H1 (cell line): ENCODE data around the gene RADIL. TPM values are rescaled to one million over a fixed set of nuclear protein-coding genes. Genes with fewer than 3 reads are reported as not detected.

ENCODE experiments used
- CTCF ChIA-PET: fragments of 300-600 bp; sonication (Branson Sonifier 250); formaldehyde crosslinking; loops from one replicate; lab custom pipeline; 2021; ENCODE audit not compliant: partially characterized antibody; lab: Charles Lee
- POLR2A ChIA-PET: fragments of 300-600 bp; sonication (Branson Sonifier 250); formaldehyde crosslinking; loops from one replicate; lab custom pipeline; 2021; ENCODE audit warnings: inconsistent platforms; ENCODE audit not compliant: partially characterized antibody; lab: Charles Lee
- DNase-seq, 2 experiments: peaks; one replicate each; pipeline versions ENCODE4 v3.0.0 to v3.0.0-alpha.2; 2010 to 2022; ENCODE audit warnings: low spot score in 2 of 2, low read depth in 1 of 2, mixed read lengths in 1 of 2
- FAIRE-seq: peaks from 2 replicates; lab custom pipeline; 2011; peaks lifted over from hg19 to GRCh38; lab: Jason Lieb, UNC
- H2AFZ ChIP-seq: 2 replicates; pipeline ENCODE4 v1.8.1; 2012; ENCODE audit warnings: low read length, inconsistent platforms
- H2AK5ac ChIP-seq: 2 replicates; pipeline ENCODE4 v1.6.1; 2013; ENCODE audit warnings: low read depth, low read length
- H2BK120ac ChIP-seq: replicated peaks from 2 replicates; pipeline ENCODE3; 2013; ENCODE audit warnings: low read depth, low read length, inconsistent platforms
- H2BK12ac ChIP-seq: 2 replicates; pipeline ENCODE4 v1.6.1; 2013; ENCODE audit warnings: low read depth, low read length
- H2BK15ac ChIP-seq: 2 replicates; pipeline ENCODE4 v1.6.1; 2013; ENCODE audit warnings: low read length
- H2BK20ac ChIP-seq: 2 replicates; pipeline ENCODE4 v1.6.1; 2013; ENCODE audit warnings: low read length
- H2BK5ac ChIP-seq: 2 replicates; pipeline ENCODE4 v1.6.1; 2013; ENCODE audit warnings: low read depth, low read length
- H3K14ac ChIP-seq: 2 replicates; pipeline ENCODE4 v1.6.1; 2013; ENCODE audit warnings: inconsistent platforms; ENCODE audit not compliant: insufficient read length
- H3K18ac ChIP-seq: 2 replicates; pipeline ENCODE4 v1.6.1; 2013; ENCODE audit warnings: low read length; ENCODE audit errors: extremely low read depth
- H3K23ac ChIP-seq: 2 replicates; pipeline ENCODE4 v1.6.1; 2013; ENCODE audit warnings: inconsistent platforms; ENCODE audit not compliant: insufficient read length
- H3K23me2 ChIP-seq: 2 replicates; pipeline ENCODE4 v1.6.1; 2013; ENCODE audit warnings: low read depth, low read length
- H3K27ac ChIP-seq: 2 replicates; pipeline ENCODE4 v1.6.1; 2011; ENCODE audit warnings: low read depth, low read length, inconsistent platforms
- H3K27me3 ChIP-seq, 4 experiments: replicated peaks in 1 of 4; 1 replicate in 1 of 4; 2 replicates in 3 of 4; pipeline versions ENCODE4 v1.6.1 to v1.8.1; 2011 to 2013; ENCODE audit warnings: low read length in 3 of 4, mild to moderate bottlenecking in 3 of 4, inconsistent platforms in 2 of 4, mixed read lengths in 2 of 4, moderate library complexity in 1 of 4; ENCODE audit not compliant: control insufficient read depth in 3 of 4, insufficient read depth in 3 of 4; ENCODE audit errors: extremely low read depth in 1 of 4
- H3K36me3 ChIP-seq, 4 experiments: 2 replicates each; pipeline versions ENCODE4 v1.6.1 to v1.8.1; 2011 to 2013; ENCODE audit warnings: mild to moderate bottlenecking in 4 of 4, low read length in 3 of 4, moderate library complexity in 2 of 4, control low read depth in 1 of 4, inconsistent platforms in 1 of 4; ENCODE audit not compliant: insufficient read depth in 4 of 4, control insufficient read depth in 2 of 4
- H3K4ac ChIP-seq: replicated peaks from 2 replicates; pipeline ENCODE3; 2013; ENCODE audit warnings: low read length, low read depth, mixed read lengths, inconsistent platforms; ENCODE audit not compliant: insufficient read length
- H3K4me1 ChIP-seq, 4 experiments: replicated peaks in 1 of 4; 1 replicate in 1 of 4; 2 replicates in 3 of 4; pipeline versions ENCODE4 v1.6.1 to v1.8.1; 2011 to 2013; ENCODE audit warnings: low read length in 3 of 4, inconsistent platforms in 2 of 4, mixed read lengths in 1 of 4; ENCODE audit not compliant: insufficient read depth in 4 of 4, control insufficient read depth in 3 of 4
- H3K4me2 ChIP-seq, 2 experiments: 2 replicates each; pipeline versions ENCODE4 v1.6.1 to v1.8.1; 2011 to 2013; ENCODE audit warnings: low read depth in 2 of 2, low read length in 2 of 2, control low read depth in 1 of 2, inconsistent platforms in 1 of 2, mild to moderate bottlenecking in 1 of 2; ENCODE audit not compliant: insufficient read depth in 1 of 2
- H3K4me3 ChIP-seq, 4 experiments: fragments of 200-600, 300-600 bp in 1 of 4; sonication (generic), shearing (Covaris generic), sonication (Bioruptor Twin) in 1 of 4; 2 replicates each; pipeline versions ENCODE4 v1.5.1 to v1.8.1; 2011 to 2016; ENCODE audit warnings: low read length in 4 of 4, low read depth in 3 of 4, control low read depth in 2 of 4, inconsistent platforms in 2 of 4, mild to moderate bottlenecking in 2 of 4, mixed read lengths in 1 of 4, moderate library complexity in 1 of 4; ENCODE audit not compliant: insufficient read depth in 2 of 4; ENCODE audit errors: extremely low read depth in 1 of 4
- H3K56ac ChIP-seq: replicated peaks from 2 replicates; pipeline ENCODE3; 2013; ENCODE audit warnings: low read depth, mild to moderate bottlenecking, mixed read lengths, low read length, inconsistent platforms; ENCODE audit not compliant: insufficient read length
- H3K79me1 ChIP-seq: 2 replicates; pipeline ENCODE4 v1.6.1; 2013; ENCODE audit warnings: low read depth, low read length, control low read depth
- H3K79me2 ChIP-seq, 2 experiments: 2 replicates each; pipeline versions ENCODE4 v1.6.1 to v1.8.1; 2012 to 2013; ENCODE audit warnings: low read length in 2 of 2, mild to moderate bottlenecking in 2 of 2, inconsistent platforms in 1 of 2; ENCODE audit not compliant: insufficient read depth in 2 of 2, control insufficient read depth in 1 of 2
- H3K9ac ChIP-seq, 4 experiments: replicated peaks in 1 of 4; 1 replicate in 1 of 4; 2 replicates in 3 of 4; pipeline versions ENCODE4 v1.6.1 to v1.8.1; 2011 to 2013; ENCODE audit warnings: low read depth in 3 of 4, low read length in 3 of 4, control low read depth in 2 of 4, mild to moderate bottlenecking in 2 of 4, moderate library complexity in 2 of 4, inconsistent platforms in 1 of 4; ENCODE audit errors: extremely low read depth in 1 of 4
- H3K9me3 ChIP-seq, 2 experiments: 2 replicates each; pipeline versions ENCODE4 v1.6.1 to v1.8.1; 2012 to 2013; ENCODE audit warnings: mild to moderate bottlenecking in 2 of 2, moderate library complexity in 2 of 2, control low read depth in 1 of 2, inconsistent platforms in 1 of 2, low read depth in 1 of 2, low read length in 1 of 2, mixed read lengths in 1 of 2; ENCODE audit not compliant: insufficient read depth in 2 of 2
- H4K20me1 ChIP-seq, 2 experiments: replicated peaks in 1 of 2; 2 replicates each; pipeline versions ENCODE3 to v1.8.1; 2011 to 2013; ENCODE audit warnings: inconsistent platforms in 2 of 2, low read length in 2 of 2, mild to moderate bottlenecking in 1 of 2; ENCODE audit not compliant: insufficient read depth in 2 of 2, control insufficient read depth in 1 of 2
- H4K5ac ChIP-seq: 2 replicates; pipeline ENCODE4 v1.6.1; 2013; ENCODE audit warnings: low read length, low read depth, mixed read lengths, inconsistent platforms; ENCODE audit not compliant: insufficient read length
- H4K8ac ChIP-seq: 2 replicates; pipeline ENCODE4 v1.8.0; 2013; ENCODE audit warnings: mild to moderate bottlenecking, moderate library complexity, low read length, inconsistent platforms; ENCODE audit not compliant: insufficient read depth; ENCODE audit errors: extremely low read depth
- H4K91ac ChIP-seq: replicated peaks from 2 replicates; pipeline ENCODE3; 2013; ENCODE audit warnings: low read length, mixed read lengths, inconsistent platforms; ENCODE audit not compliant: insufficient read length
- EGR1 ChIP-seq: IDR thresholded peaks from 2 replicates; pipeline ENCODE4 v1.6.1; 2011; ENCODE audit warnings: low read depth, low read length, borderline replicate concordance
- JUN ChIP-seq: IDR thresholded peaks from 2 replicates; pipeline ENCODE4 v1.6.1; 2011; ENCODE audit warnings: low read depth, mild to moderate bottlenecking, improper control_type of control experiment, low read length
- JUND ChIP-seq: IDR thresholded peaks from 2 replicates; pipeline ENCODE4 v1.6.1; 2011; ENCODE audit warnings: mild to moderate bottlenecking, improper control_type of control experiment, low read length
- KDM4A ChIP-seq: IDR thresholded peaks from one replicate; pipeline ENCODE4 v1.7.1; 2012; ENCODE audit warnings: low read depth, mild to moderate bottlenecking, moderate library complexity, low read length, inconsistent platforms; ENCODE audit not compliant: severe bottlenecking
- RNF2 ChIP-seq: fragments of 200-900, 300-1000 bp; sonication (generic); IDR thresholded peaks from 2 replicates; pipeline ENCODE4 v1.7.1; 2016; ENCODE audit warnings: borderline replicate concordance, low read depth, mild to moderate bottlenecking, antibody characterized with exemption, low read length; ENCODE audit not compliant: poor library complexity, severe bottlenecking; ENCODE audit errors: missing control alignments
- SIRT6 ChIP-seq: IDR thresholded peaks from one replicate; pipeline ENCODE4 v1.7.1; 2012; ENCODE audit warnings: low read length, inconsistent platforms
- SIX5 ChIP-seq: IDR thresholded peaks from 2 replicates; pipeline ENCODE4 v1.6.1; 2011; ENCODE audit warnings: mild to moderate bottlenecking, low read depth, low read length
- WGBS, 2 experiments: shearing (Covaris generic) in 1 of 2; methylation state at CpG; one replicate each; pipeline versions ENCODE4 v1.1.6 to v1.1.7; 2013 to 2015; ENCODE audit warnings: low lambda C conversion rate in 2 of 2, mixed read lengths in 2 of 2, inconsistent platforms in 1 of 2, low coverage in 1 of 2, missing lambda C conversion rate in 1 of 2; ENCODE audit not compliant: insufficient replicate concordance in 2 of 2, insufficient coverage in 1 of 2, insufficient read length in 1 of 2; ENCODE audit errors: extremely low coverage in 1 of 2, missing lambda C conversion rate in 1 of 2; 5-methylcytosine and 5-hydroxymethylcytosine counted together
- polyA plus RNA-seq, 7 experiments: library from polyadenylated mRNA; depleted of rRNA in 3 of 7; stranded (reverse) in 5 of 7; unstranded in 2 of 7; fragments of >200 nt in 5 of 7; fragments of 200-250 nt in 2 of 7; gene quantifications; 1 replicate in 5 of 7; 2 replicates in 1 of 7; 4 replicates in 1 of 7; pipeline versions ENCODE4 v1.2.1 to v1.2.3, GENCODE V29; 2011 to 2013; ENCODE audit warnings: missing spikeins in 2 of 7, mixed read lengths in 2 of 7
- total RNA-seq: library from RNA; stranded (reverse); fragmentation: NEBNext Ultra II Directional; extraction: Animal tissue kit (Norgen Biotek cat#: 25700); gene quantifications from 2 replicates; pipeline ENCODE4 v1.2.1, GENCODE V29; 2021
- TF ChIP-seq, protein P1 (sequence below): IDR thresholded peaks from 2 replicates; pipeline ENCODE4 v1.6.1; 2012; ENCODE audit warnings: low read length, inconsistent platforms

Gene RADIL
- total and polyA plus RNA-seq, 2 of the 8 experiments (the other 6 are each of a cell fraction or from before 2014, with no cell fraction given): 5.0 to 5.4 TPM

- Histone ChIP-seq H4K20me1 (peaks cover 0 to 2% of the 10 kb centered on the region in 2 experiments), H3K23me2 (no peaks in the 10 kb centered on the region), H3K79me2 (no peaks in the 10 kb centered on the region), H4K8ac (no peak overlapping the region), H2BK12ac (no peak overlapping the region), H3K9ac (no peak overlapping the region; a peak in 1 of 7 replicates), H3K4me1 (no peaks in the 10 kb centered on the region), H3K79me1 (no peaks in the 10 kb centered on the region), H3K18ac (no peak overlapping the region), H2BK5ac (no peak overlapping the region), H3K27me3 (no peaks in the 10 kb centered on the region), H3K14ac (no peak overlapping the region), H2BK15ac (no peak overlapping the region), H4K5ac (no peak overlapping the region), H2AFZ (no peak overlapping the region), H3K4me3 (no peak overlapping the region), H3K4me2 (no peak overlapping the region), H3K56ac (no peak overlapping the region), H3K27ac (no peak overlapping the region), H3K36me3 (no peaks in the 10 kb centered on the region), H4K91ac (no peak overlapping the region), H3K23ac (no peak overlapping the region), H2AK5ac (no peak overlapping the region), H3K9me3 (no peaks in the 10 kb centered on the region), H2BK20ac (no peak overlapping the region), H3K4ac (no peak overlapping the region), H2BK120ac (no peak overlapping the region)
- FAIRE-seq (no peak), DNase-seq (no peak)
- WGBS, 2 experiments: 91% methylated on average over 31 of the region's 38 CpGs; no CpG with 5 or more reads in 1 of the 2 experiments
- POLR2A ChIA-PET: interaction anchor here (0.7 to 1.3 kb wide), 5 partner anchors 10 to 45 kb away, joined by 3 to 5 read pairs (median 4); partner anchors contain the start of gene PAPOLB
- CTCF ChIA-PET: interaction anchor here (0.7 to 4.8 kb wide), 9 partner anchors 12 to 65 kb away, joined by 3 to 59 read pairs (median 4); no protein-coding TSS in a partner anchor
- TF ChIP-seq RNF2 (no peak), SIX5 (no peak), JUND (no peak), JUN (no peak), KDM4A (no peak), EGR1 (no peak), SIRT6 (no peak)
- TF ChIP-seq, protein P1, sequence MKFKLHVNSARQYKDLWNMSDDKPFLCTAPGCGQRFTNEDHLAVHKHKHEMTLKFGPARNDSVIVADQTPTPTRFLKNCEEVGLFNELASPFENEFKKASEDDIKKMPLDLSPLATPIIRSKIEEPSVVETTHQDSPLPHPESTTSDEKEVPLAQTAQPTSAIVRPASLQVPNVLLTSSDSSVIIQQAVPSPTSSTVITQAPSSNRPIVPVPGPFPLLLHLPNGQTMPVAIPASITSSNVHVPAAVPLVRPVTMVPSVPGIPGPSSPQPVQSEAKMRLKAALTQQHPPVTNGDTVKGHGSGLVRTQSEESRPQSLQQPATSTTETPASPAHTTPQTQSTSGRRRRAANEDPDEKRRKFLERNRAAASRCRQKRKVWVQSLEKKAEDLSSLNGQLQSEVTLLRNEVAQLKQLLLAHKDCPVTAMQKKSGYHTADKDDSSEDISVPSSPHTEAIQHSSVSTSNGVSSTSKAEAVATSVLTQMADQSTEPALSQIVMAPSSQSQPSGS: no peak
These were observed 66.2 kb downstream of the RADIL start for GRCh38 chr7:4817178-4817901.
